ENCODE data around the gene C1orf141.

GRCh38 chr1:67137307-67137753 is 2.6 kb upstream of the C1orf141 start:
- TF ChIP-seq, protein P1, sequence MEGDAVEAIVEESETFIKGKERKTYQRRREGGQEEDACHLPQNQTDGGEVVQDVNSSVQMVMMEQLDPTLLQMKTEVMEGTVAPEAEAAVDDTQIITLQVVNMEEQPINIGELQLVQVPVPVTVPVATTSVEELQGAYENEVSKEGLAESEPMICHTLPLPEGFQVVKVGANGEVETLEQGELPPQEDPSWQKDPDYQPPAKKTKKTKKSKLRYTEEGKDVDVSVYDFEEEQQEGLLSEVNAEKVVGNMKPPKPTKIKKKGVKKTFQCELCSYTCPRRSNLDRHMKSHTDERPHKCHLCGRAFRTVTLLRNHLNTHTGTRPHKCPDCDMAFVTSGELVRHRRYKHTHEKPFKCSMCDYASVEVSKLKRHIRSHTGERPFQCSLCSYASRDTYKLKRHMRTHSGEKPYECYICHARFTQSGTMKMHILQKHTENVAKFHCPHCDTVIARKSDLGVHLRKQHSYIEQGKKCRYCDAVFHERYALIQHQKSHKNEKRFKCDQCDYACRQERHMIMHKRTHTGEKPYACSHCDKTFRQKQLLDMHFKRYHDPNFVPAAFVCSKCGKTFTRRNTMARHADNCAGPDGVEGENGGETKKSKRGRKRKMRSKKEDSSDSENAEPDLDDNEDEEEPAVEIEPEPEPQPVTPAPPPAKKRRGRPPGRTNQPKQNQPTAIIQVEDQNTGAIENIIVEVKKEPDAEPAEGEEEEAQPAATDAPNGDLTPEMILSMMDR (IDR thresholded peaks at IDR 0.05), result no peak
- TF ChIP-seq EZH2 (IDR thresholded peaks at IDR 0.05; ENCODE audit: borderline replicate concordance, insufficient read depth, low read depth, low read length, poor library complexity, severe bottlenecking), result no peak

Measured in B cell (primary cell).